H1 (cell line): ENCODE results near the gene AKR1D1. TPM values are rescaled to one million over a fixed set of nuclear protein-coding genes. Genes with fewer than 3 reads are reported as not detected.

Experiments used
- CTCF ChIA-PET: fragments of 300-600 bp; sonication (Branson Sonifier 250); formaldehyde crosslinking; loops from one replicate; lab custom pipeline; 2021; ENCODE audit not compliant: partially characterized antibody; lab: Charles Lee
- POLR2A ChIA-PET: fragments of 300-600 bp; sonication (Branson Sonifier 250); formaldehyde crosslinking; loops from one replicate; lab custom pipeline; 2021; ENCODE audit warnings: inconsistent platforms; ENCODE audit not compliant: partially characterized antibody; lab: Charles Lee
- DNase-seq, 2 experiments: peaks; one replicate each; pipeline versions ENCODE4 v3.0.0 to v3.0.0-alpha.2; 2010 to 2022; ENCODE audit warnings: low spot score in 2 of 2, low read depth in 1 of 2, mixed read lengths in 1 of 2
- FAIRE-seq: peaks from 2 replicates; lab custom pipeline; 2011; peaks lifted over from hg19 to GRCh38; lab: Jason Lieb, UNC
- H2AFZ ChIP-seq: 2 replicates; pipeline ENCODE4 v1.8.1; 2012; ENCODE audit warnings: low read length, inconsistent platforms
- H2AK5ac ChIP-seq: 2 replicates; pipeline ENCODE4 v1.6.1; 2013; ENCODE audit warnings: low read depth, low read length
- H2BK120ac ChIP-seq: replicated peaks from 2 replicates; pipeline ENCODE3; 2013; ENCODE audit warnings: low read depth, low read length, inconsistent platforms
- H2BK12ac ChIP-seq: 2 replicates; pipeline ENCODE4 v1.6.1; 2013; ENCODE audit warnings: low read depth, low read length
- H2BK15ac ChIP-seq: 2 replicates; pipeline ENCODE4 v1.6.1; 2013; ENCODE audit warnings: low read length
- H2BK20ac ChIP-seq: 2 replicates; pipeline ENCODE4 v1.6.1; 2013; ENCODE audit warnings: low read length
- H2BK5ac ChIP-seq: 2 replicates; pipeline ENCODE4 v1.6.1; 2013; ENCODE audit warnings: low read depth, low read length
- H3K14ac ChIP-seq: 2 replicates; pipeline ENCODE4 v1.6.1; 2013; ENCODE audit warnings: inconsistent platforms; ENCODE audit not compliant: insufficient read length
- H3K18ac ChIP-seq: 2 replicates; pipeline ENCODE4 v1.6.1; 2013; ENCODE audit warnings: low read length; ENCODE audit errors: extremely low read depth
- H3K23ac ChIP-seq: 2 replicates; pipeline ENCODE4 v1.6.1; 2013; ENCODE audit warnings: inconsistent platforms; ENCODE audit not compliant: insufficient read length
- H3K23me2 ChIP-seq: 2 replicates; pipeline ENCODE4 v1.6.1; 2013; ENCODE audit warnings: low read depth, low read length
- H3K27ac ChIP-seq: 2 replicates; pipeline ENCODE4 v1.6.1; 2011; ENCODE audit warnings: low read depth, low read length, inconsistent platforms
- H3K27me3 ChIP-seq, 4 experiments: replicated peaks in 1 of 4; 1 replicate in 1 of 4; 2 replicates in 3 of 4; pipeline versions ENCODE4 v1.6.1 to v1.8.1; 2011 to 2013; ENCODE audit warnings: low read length in 3 of 4, mild to moderate bottlenecking in 3 of 4, inconsistent platforms in 2 of 4, mixed read lengths in 2 of 4, moderate library complexity in 1 of 4; ENCODE audit not compliant: control insufficient read depth in 3 of 4, insufficient read depth in 3 of 4; ENCODE audit errors: extremely low read depth in 1 of 4
- H3K36me3 ChIP-seq, 4 experiments: 2 replicates each; pipeline versions ENCODE4 v1.6.1 to v1.8.1; 2011 to 2013; ENCODE audit warnings: mild to moderate bottlenecking in 4 of 4, low read length in 3 of 4, moderate library complexity in 2 of 4, control low read depth in 1 of 4, inconsistent platforms in 1 of 4; ENCODE audit not compliant: insufficient read depth in 4 of 4, control insufficient read depth in 2 of 4
- H3K4ac ChIP-seq: replicated peaks from 2 replicates; pipeline ENCODE3; 2013; ENCODE audit warnings: low read length, low read depth, mixed read lengths, inconsistent platforms; ENCODE audit not compliant: insufficient read length
- H3K4me1 ChIP-seq, 4 experiments: replicated peaks in 1 of 4; 1 replicate in 1 of 4; 2 replicates in 3 of 4; pipeline versions ENCODE4 v1.6.1 to v1.8.1; 2011 to 2013; ENCODE audit warnings: low read length in 3 of 4, inconsistent platforms in 2 of 4, mixed read lengths in 1 of 4; ENCODE audit not compliant: insufficient read depth in 4 of 4, control insufficient read depth in 3 of 4
- H3K4me2 ChIP-seq, 2 experiments: 2 replicates each; pipeline versions ENCODE4 v1.6.1 to v1.8.1; 2011 to 2013; ENCODE audit warnings: low read depth in 2 of 2, low read length in 2 of 2, control low read depth in 1 of 2, inconsistent platforms in 1 of 2, mild to moderate bottlenecking in 1 of 2; ENCODE audit not compliant: insufficient read depth in 1 of 2
- H3K4me3 ChIP-seq, 4 experiments: fragments of 200-600, 300-600 bp in 1 of 4; sonication (generic), shearing (Covaris generic), sonication (Bioruptor Twin) in 1 of 4; 2 replicates each; pipeline versions ENCODE4 v1.5.1 to v1.8.1; 2011 to 2016; ENCODE audit warnings: low read length in 4 of 4, low read depth in 3 of 4, control low read depth in 2 of 4, inconsistent platforms in 2 of 4, mild to moderate bottlenecking in 2 of 4, mixed read lengths in 1 of 4, moderate library complexity in 1 of 4; ENCODE audit not compliant: insufficient read depth in 2 of 4; ENCODE audit errors: extremely low read depth in 1 of 4
- H3K56ac ChIP-seq: replicated peaks from 2 replicates; pipeline ENCODE3; 2013; ENCODE audit warnings: low read depth, mild to moderate bottlenecking, mixed read lengths, low read length, inconsistent platforms; ENCODE audit not compliant: insufficient read length
- H3K79me1 ChIP-seq: 2 replicates; pipeline ENCODE4 v1.6.1; 2013; ENCODE audit warnings: low read depth, low read length, control low read depth
- H3K79me2 ChIP-seq, 2 experiments: 2 replicates each; pipeline versions ENCODE4 v1.6.1 to v1.8.1; 2012 to 2013; ENCODE audit warnings: low read length in 2 of 2, mild to moderate bottlenecking in 2 of 2, inconsistent platforms in 1 of 2; ENCODE audit not compliant: insufficient read depth in 2 of 2, control insufficient read depth in 1 of 2
- H3K9ac ChIP-seq, 4 experiments: replicated peaks in 1 of 4; 1 replicate in 1 of 4; 2 replicates in 3 of 4; pipeline versions ENCODE4 v1.6.1 to v1.8.1; 2011 to 2013; ENCODE audit warnings: low read depth in 3 of 4, low read length in 3 of 4, control low read depth in 2 of 4, mild to moderate bottlenecking in 2 of 4, moderate library complexity in 2 of 4, inconsistent platforms in 1 of 4; ENCODE audit errors: extremely low read depth in 1 of 4
- H3K9me3 ChIP-seq, 2 experiments: 2 replicates each; pipeline versions ENCODE4 v1.6.1 to v1.8.1; 2012 to 2013; ENCODE audit warnings: mild to moderate bottlenecking in 2 of 2, moderate library complexity in 2 of 2, control low read depth in 1 of 2, inconsistent platforms in 1 of 2, low read depth in 1 of 2, low read length in 1 of 2, mixed read lengths in 1 of 2; ENCODE audit not compliant: insufficient read depth in 2 of 2
- H4K20me1 ChIP-seq, 2 experiments: replicated peaks in 1 of 2; 2 replicates each; pipeline versions ENCODE3 to v1.8.1; 2011 to 2013; ENCODE audit warnings: inconsistent platforms in 2 of 2, low read length in 2 of 2, mild to moderate bottlenecking in 1 of 2; ENCODE audit not compliant: insufficient read depth in 2 of 2, control insufficient read depth in 1 of 2
- H4K5ac ChIP-seq: 2 replicates; pipeline ENCODE4 v1.6.1; 2013; ENCODE audit warnings: low read length, low read depth, mixed read lengths, inconsistent platforms; ENCODE audit not compliant: insufficient read length
- H4K8ac ChIP-seq: 2 replicates; pipeline ENCODE4 v1.8.0; 2013; ENCODE audit warnings: mild to moderate bottlenecking, moderate library complexity, low read length, inconsistent platforms; ENCODE audit not compliant: insufficient read depth; ENCODE audit errors: extremely low read depth
- H4K91ac ChIP-seq: replicated peaks from 2 replicates; pipeline ENCODE3; 2013; ENCODE audit warnings: low read length, mixed read lengths, inconsistent platforms; ENCODE audit not compliant: insufficient read length
- CEBPB ChIP-seq: IDR thresholded peaks from 2 replicates; pipeline ENCODE4 v1.6.1; 2012; ENCODE audit warnings: low read depth, low read length
- CREB1 ChIP-seq: IDR thresholded peaks from 2 replicates; pipeline ENCODE4 v1.6.1; 2012; ENCODE audit warnings: inconsistent platforms
- FOSL1 ChIP-seq: IDR thresholded peaks from 2 replicates; pipeline ENCODE4 v1.6.1; 2011; ENCODE audit warnings: mild to moderate bottlenecking, low read depth, low read length, moderate library complexity; ENCODE audit not compliant: insufficient read depth
- POLR2A ChIP-seq, 2 experiments: IDR thresholded peaks; 1 replicate in 1 of 2; 2 replicates in 1 of 2; pipeline ENCODE4 v1.6.1; 2011; ENCODE audit warnings: low read depth in 2 of 2, low read length in 2 of 2, mild to moderate bottlenecking in 2 of 2; ENCODE audit errors: control extremely low read depth in 1 of 2
- POU5F1 ChIP-seq: IDR thresholded peaks from 2 replicates; pipeline ENCODE4 v1.6.1; 2011; ENCODE audit warnings: low read depth, mild to moderate bottlenecking, low read length, moderate library complexity
- RBBP5 ChIP-seq: IDR thresholded peaks from 2 replicates; pipeline ENCODE4 v1.7.1; 2012; ENCODE audit warnings: low read depth, mild to moderate bottlenecking, inconsistent platforms, low read length, moderate library complexity, borderline replicate concordance
- RNF2 ChIP-seq: fragments of 200-900, 300-1000 bp; sonication (generic); IDR thresholded peaks from 2 replicates; pipeline ENCODE4 v1.7.1; 2016; ENCODE audit warnings: borderline replicate concordance, low read depth, mild to moderate bottlenecking, antibody characterized with exemption, low read length; ENCODE audit not compliant: poor library complexity, severe bottlenecking; ENCODE audit errors: missing control alignments
- SIN3A ChIP-seq, 2 experiments: IDR thresholded peaks in 1 of 2; conservative IDR thresholded peaks in 1 of 2; 2 replicates each; pipeline ENCODE4 v1.6.1; 2011 to 2012; ENCODE audit warnings: low read length in 2 of 2, improper control_type of control experiment in 1 of 2, low read depth in 1 of 2, mild to moderate bottlenecking in 1 of 2
- SIRT6 ChIP-seq: IDR thresholded peaks from one replicate; pipeline ENCODE4 v1.7.1; 2012; ENCODE audit warnings: low read length, inconsistent platforms
- WGBS, 2 experiments: shearing (Covaris generic) in 1 of 2; methylation state at CpG; one replicate each; pipeline versions ENCODE4 v1.1.6 to v1.1.7; 2013 to 2015; ENCODE audit warnings: low lambda C conversion rate in 2 of 2, mixed read lengths in 2 of 2, inconsistent platforms in 1 of 2, low coverage in 1 of 2, missing lambda C conversion rate in 1 of 2; ENCODE audit not compliant: insufficient replicate concordance in 2 of 2, insufficient coverage in 1 of 2, insufficient read length in 1 of 2; ENCODE audit errors: extremely low coverage in 1 of 2, missing lambda C conversion rate in 1 of 2; 5-methylcytosine and 5-hydroxymethylcytosine counted together
- polyA plus RNA-seq, 7 experiments: library from polyadenylated mRNA; depleted of rRNA in 3 of 7; stranded (reverse) in 5 of 7; unstranded in 2 of 7; fragments of >200 nt in 5 of 7; fragments of 200-250 nt in 2 of 7; gene quantifications; 1 replicate in 5 of 7; 2 replicates in 1 of 7; 4 replicates in 1 of 7; pipeline versions ENCODE4 v1.2.1 to v1.2.3, GENCODE V29; 2011 to 2013; ENCODE audit warnings: missing spikeins in 2 of 7, mixed read lengths in 2 of 7
- total RNA-seq: library from RNA; stranded (reverse); fragmentation: NEBNext Ultra II Directional; extraction: Animal tissue kit (Norgen Biotek cat#: 25700); gene quantifications from 2 replicates; pipeline ENCODE4 v1.2.1, GENCODE V29; 2021

The AKR1D1 gene
- total and polyA plus RNA-seq, 2 of the 8 experiments (the other 6 are each of a cell fraction or from before 2014, with no cell fraction given): not detected

DNA sequence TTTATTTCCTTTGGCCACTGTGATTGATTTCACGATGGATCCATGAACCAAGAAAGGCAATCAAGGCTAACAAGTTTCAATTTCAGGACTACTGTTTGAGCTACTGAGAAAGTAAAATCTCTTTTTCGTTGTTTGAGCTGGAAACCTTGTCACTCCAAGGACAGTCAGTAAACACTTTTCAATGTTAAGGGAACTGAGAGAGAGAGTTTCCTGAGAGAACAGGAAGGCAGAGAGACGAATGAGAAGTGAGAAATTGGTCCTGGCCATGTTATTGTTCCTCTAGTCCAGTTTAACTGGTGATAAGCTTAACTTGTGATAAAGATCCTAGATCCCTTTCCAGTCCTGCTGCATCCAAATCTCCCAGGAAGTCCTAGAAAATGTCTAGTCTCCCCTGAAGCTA is 909 bp upstream of the AKR1D1 start:
- Histone ChIP-seq H3K79me2 (no peaks in the 10 kb centered on the region), H3K4me3 (no peak overlapping the region), H2BK15ac (no peak overlapping the region), H3K27me3 (no peaks in the 10 kb centered on the region), H2BK20ac (no peak overlapping the region), H3K36me3 (peaks cover 0 to 10% (median 1%) of the 10 kb centered on the region in 4 experiments; a peak in 3 of 8 replicates), H4K8ac (no peak overlapping the region), H3K4me2 (no peak overlapping the region), H3K27ac (no peak overlapping the region), H2AK5ac (no peak overlapping the region), H3K9me3 (peaks cover 16 to 18% of the 10 kb centered on the region in 2 experiments), H3K23me2 (no peaks in the 10 kb centered on the region), H2BK12ac (no peak overlapping the region), H3K4me1 (peaks cover 0 to 6% (median under 1%) of the 10 kb centered on the region in 4 experiments; a peak in 4 of 7 replicates), H4K91ac (no peak overlapping the region), H3K18ac (no peak overlapping the region), H2AFZ (no peak overlapping the region), H3K9ac (no peak overlapping the region), H3K14ac (no peak overlapping the region), H2BK5ac (no peak overlapping the region), H3K23ac (no peak overlapping the region), H3K79me1 (no peaks in the 10 kb centered on the region), H4K20me1 (no peaks in the 10 kb centered on the region), H3K4ac (no peak overlapping the region), H2BK120ac (no peak overlapping the region), H3K56ac (no peak overlapping the region), H4K5ac (no peak overlapping the region)
- no peak for FAIRE-seq
- CTCF ChIA-PET: interaction anchor here (0.6 kb wide), 2 partner anchors 653 to 788 kb away, joined by 3 read pairs; no protein-coding TSS in a partner anchor
- TF ChIP-seq CREB1 (no peak), FOSL1 (no peak), POU5F1 (no peak), SIRT6 (no peak), CEBPB (no peak), SIN3A (conservative IDR thresholded peaks at IDR 0.05 in 1 of 2, IDR thresholded peaks at IDR 0.05 in 1 of 2; ENCODE audit: low read depth in 1 of 2, low read length in 2 of 2) (no peak), RBBP5 (no peak), RNF2 (no peak), POLR2A (IDR thresholded peaks at IDR 0.05; ENCODE audit: control extremely low read depth in 1 of 2, low read depth in 2 of 2, low read length in 2 of 2) (no peak)
- WGBS, 2 experiments: 96% methylated on average over 3 of the region's 3 CpGs; no CpG with 5 or more reads in 1 of the 2 experiments
- POLR2A ChIA-PET: no interaction called here
- DNase-seq: no peak
